ENCODE data around the gene WNT2B. TPM values are rescaled to one million over a fixed set of nuclear protein-coding genes. Genes with fewer than 3 reads are reported as not detected.
A peak's percentile ranks its signal among the peaks of the same experiment; 100 is the strongest.

Gene WNT2B
- total and polyA plus RNA-seq, 2 of the 8 experiments (the other 6 are each of a cell fraction or from before 2014, with no cell fraction given), result 0.33 to 2.0 TPM

GRCh38 chr1:112509005-112509659, 367 bp downstream of the WNT2B start:
- Histone ChIP-seq H2AFZ (ENCODE audit: low read length) (peak overlapping the region; percentile 67; the same call in 1 of the 2 replicates), H3K79me1 (ENCODE audit: low read depth, low read length) (no peaks in the 10 kb centered on the region), H3K23me2 (ENCODE audit: low read depth, low read length) (peaks cover 17% of the 10 kb centered on the region), H3K23ac (ENCODE audit: insufficient read length) (no peak overlapping the region), H2BK12ac (ENCODE audit: low read depth, low read length) (no peak overlapping the region), H2BK20ac (ENCODE audit: low read length) (no peak overlapping the region), H3K9ac (replicated peaks in 1 of 4; ENCODE audit: extremely low read depth in 1 of 4, low read depth in 3 of 4, low read length in 3 of 4) (no peak overlapping the region), H3K79me2 (ENCODE audit: control insufficient read depth in 1 of 2, insufficient read depth in 2 of 2, low read length in 2 of 2) (no peaks in the 10 kb centered on the region), H4K5ac (ENCODE audit: insufficient read length, low read depth, low read length) (no peak overlapping the region), H4K91ac (replicated peaks; ENCODE audit: insufficient read length, low read length) (no peak overlapping the region), H3K4me2 (ENCODE audit: insufficient read depth in 1 of 2, low read depth in 2 of 2, low read length in 2 of 2) (peak overlapping the region; percentile 66 to 98), H3K18ac (ENCODE audit: extremely low read depth, low read length) (peak overlapping the region; percentile 25; the same call in 1 of the 2 replicates), H2BK15ac (ENCODE audit: low read length) (0 out of 2 replicates have a peak overlapping the region, but pooled peaks have one; percentile 88), H4K20me1 (replicated peaks in 1 of 2; ENCODE audit: control insufficient read depth in 1 of 2, insufficient read depth in 2 of 2, low read length in 2 of 2) (no peaks in the 10 kb centered on the region), H3K4me3 (ENCODE audit: extremely low read depth in 1 of 4, insufficient read depth in 2 of 4, low read depth in 3 of 4, low read length in 4 of 4) (peak overlapping the region; percentile 72 to 84 (median 82)), H2BK5ac (ENCODE audit: low read depth, low read length) (no peak overlapping the region), H3K36me3 (ENCODE audit: control insufficient read depth in 2 of 4, insufficient read depth in 4 of 4, low read length in 3 of 4) (no peaks in the 10 kb centered on the region; a peak in 1 of 8 replicates), H3K4me1 (replicated peaks in 1 of 4; ENCODE audit: control insufficient read depth in 3 of 4, insufficient read depth in 4 of 4, low read length in 3 of 4) (peaks cover 0 to 25% (median 8%) of the 10 kb centered on the region in 4 experiments; a peak in 5 of 7 replicates), H2BK120ac (replicated peaks; ENCODE audit: low read depth, low read length) (no peak overlapping the region), H3K27ac (ENCODE audit: low read depth, low read length) (no peak overlapping the region), H2AK5ac (ENCODE audit: low read depth, low read length) (no peak overlapping the region), H4K8ac (ENCODE audit: extremely low read depth, insufficient read depth, low read length) (peak overlapping the region; percentile 69; the same call in 1 of the 2 replicates), H3K9me3 (ENCODE audit: insufficient read depth in 2 of 2, low read depth in 1 of 2, low read length in 1 of 2) (no peaks in the 10 kb centered on the region), H3K14ac (ENCODE audit: insufficient read length) (no peak overlapping the region), H3K56ac (replicated peaks; ENCODE audit: insufficient read length, low read depth, low read length) (no peak overlapping the region), H3K27me3 (replicated peaks in 1 of 4; ENCODE audit: control insufficient read depth in 3 of 4, extremely low read depth in 1 of 4, insufficient read depth in 3 of 4, low read length in 3 of 4) (peaks cover 26 to 87% (median 67%) of the 10 kb centered on the region in 4 experiments), H3K4ac (replicated peaks; ENCODE audit: insufficient read length, low read depth, low read length) (no peak overlapping the region)
- ChIA-PET CTCF (ENCODE audit: partially characterized antibody) (interaction anchor here (0.7 to 1.7 kb wide), 6 partner anchors 9 to 151 kb away, joined by 3 to 4 read pairs (median 3); no protein-coding TSS in a partner anchor), POLR2A (ENCODE audit: partially characterized antibody) (interaction anchor here (0.8 to 4.0 kb wide), 5 partner anchors 14 to 205 kb away, joined by 3 to 22 read pairs (median 4); partner anchors contain the start of genes CAPZA1 and ST7L)
- 1% methylated on average over 52 of the region's 66 CpGs; no CpG with 5 or more reads in 1 of the 2 experiments for WGBS, 2 experiments (ENCODE audit: extremely low coverage in 1 of 2, insufficient coverage in 1 of 2, insufficient read length in 1 of 2, insufficient replicate concordance in 2 of 2, low coverage in 1 of 2, low lambda C conversion rate in 2 of 2, missing lambda C conversion rate in 1 of 2)
- peak in 1 of 2 experiments; percentile 86 for DNase-seq (ENCODE audit: low read depth in 1 of 2, low spot score in 2 of 2)
- FAIRE-seq, result no peak
- TF ChIP-seq USF2 (IDR thresholded peaks at IDR 0.05; ENCODE audit: low read length) (no peak), HDAC2 (IDR thresholded peaks at IDR 0.05; ENCODE audit: borderline replicate concordance in 1 of 2, low read depth in 2 of 2, low read length in 2 of 2) (peak in 1 of 2 experiments; percentile 5; a peak in 1 of 4 replicates), CBX5 (IDR thresholded peaks at IDR 0.05; ENCODE audit: low read depth, low read length) (no peak), TCF12 (IDR thresholded peaks at IDR 0.05; ENCODE audit: low read depth, low read length) (no peak), MAX (IDR thresholded peaks at IDR 0.05) (peak; percentile 54; the same call in 1 of the 2 replicates), CBX8 (IDR thresholded peaks at IDR 0.05; ENCODE audit: borderline replicate concordance, low read depth, low read length) (no peak), RNF2 (IDR thresholded peaks at IDR 0.05; ENCODE audit: borderline replicate concordance, low read depth, low read length, missing control alignments, poor library complexity, severe bottlenecking) (peak; percentile 73), YY1 (IDR thresholded peaks at IDR 0.05; ENCODE audit: low read depth, low read length) (no peak), POU5F1 (IDR thresholded peaks at IDR 0.05; ENCODE audit: low read depth, low read length) (no peak), KDM5A (IDR thresholded peaks at IDR 0.05; ENCODE audit: low read length) (no peak)
